HepG2 (cell line): Measurements from ENCODE around the gene AFAP1L2. TPM values are rescaled to one million over a fixed set of nuclear protein-coding genes. Genes with fewer than 3 reads are reported as not detected.

Source experiments
- ATAC-seq: fragments of 200-7000 bp; cut with Tn5 transposase; 3 replicates; pipeline ENCODE4 v1.9.1; 2020; ENCODE audit warnings: mild to moderate bottlenecking, moderate library complexity
- BruUV-seq: library from RNA; stranded (reverse); fragments of 400-500 nt; replicated peaks from 2 replicates; lab custom pipeline; 2021; lab: Mats Ljungman, UMichigan
- CTCF ChIA-PET: fragments of 300-600 bp; formaldehyde crosslinking; extraction: SDS; loops from one replicate; lab custom pipeline; 2021; ENCODE audit warnings: low total read pairs, inconsistent platforms, low intra/inter-chr PET ratio; lab: Yijun Ruan, JAX
- POLR2A ChIA-PET: fragments of 350-600 bp; sonication (Branson Sonifier 250); formaldehyde crosslinking; loops from one replicate; lab custom pipeline; 2020; ENCODE audit warnings: antibody characterized with exemption, inconsistent platforms; lab: Yijun Ruan, JAX
- DNase-seq: peaks from one replicate; pipeline ENCODE4 v3.0.0-alpha.2; 2015; ENCODE audit warnings: low spot score
- FAIRE-seq: peaks from 3 replicates; lab custom pipeline; 2011; peaks lifted over from hg19 to GRCh38; lab: Jason Lieb, UNC
- H2AFZ ChIP-seq: one replicate; pipeline ENCODE4 v1.6.1; 2011; ENCODE audit warnings: low read length, inconsistent platforms
- H3K27ac ChIP-seq: fragments of 300-600 bp; 3 replicates; pipeline ENCODE4 v1.8.0; 2011; ENCODE audit warnings: mixed run types, mild to moderate bottlenecking, mixed read lengths, low read length, inconsistent platforms; ENCODE audit not compliant: insufficient read depth; ENCODE audit errors: extremely low read length
- H3K27me3 ChIP-seq, 2 experiments: fragments of 200-600 bp in 1 of 2; 2 replicates in 1 of 2; 3 replicates in 1 of 2; pipeline versions ENCODE4 v1.6.0 to v1.8.0; 2011; ENCODE audit warnings: low read length in 2 of 2, mild to moderate bottlenecking in 2 of 2, moderate library complexity in 2 of 2, inconsistent platforms in 1 of 2; ENCODE audit not compliant: insufficient read depth in 2 of 2, control insufficient read depth in 1 of 2
- H3K36me3 ChIP-seq, 2 experiments: fragments of 200-600 bp in 1 of 2; replicated peaks in 1 of 2; 2 replicates in 1 of 2; 3 replicates in 1 of 2; pipeline versions ENCODE4 v1.5.1 to v1.8.0; 2011; ENCODE audit warnings: low read length in 2 of 2, inconsistent platforms in 1 of 2; ENCODE audit not compliant: insufficient read depth in 2 of 2, control insufficient read depth in 1 of 2
- H3K4me1 ChIP-seq: 2 replicates; pipeline ENCODE4 v1.5.1; 2012; ENCODE audit warnings: low read length, inconsistent platforms; ENCODE audit not compliant: insufficient read depth
- H3K4me2 ChIP-seq: 2 replicates; pipeline ENCODE4 v1.6.0; 2011; ENCODE audit warnings: low read depth, low read length, inconsistent platforms
- H3K4me3 ChIP-seq, 3 experiments: fragments of 200-600 bp in 1 of 3; sonication (generic), shearing (Covaris generic) in 1 of 3; replicated peaks in 1 of 3; 2 replicates each; pipeline ENCODE4 v1.5.1; 2011 to 2016; ENCODE audit warnings: low read length in 3 of 3, inconsistent platforms in 2 of 3, low read depth in 2 of 3, mild to moderate bottlenecking in 2 of 3, control low read depth in 1 of 3, mixed read lengths in 1 of 3; ENCODE audit not compliant: insufficient read depth in 1 of 3
- H3K79me2 ChIP-seq: one replicate; pipeline ENCODE4 v1.6.1; 2011; ENCODE audit warnings: low read length, inconsistent platforms; ENCODE audit not compliant: insufficient read depth
- H3K9ac ChIP-seq: 2 replicates; pipeline ENCODE4 v1.6.0; 2011; ENCODE audit warnings: mild to moderate bottlenecking, low read depth, low read length, inconsistent platforms; ENCODE audit not compliant: insufficient read depth
- H3K9me3 ChIP-seq: 2 replicates; pipeline ENCODE4 v1.5.1; 2012; ENCODE audit warnings: mild to moderate bottlenecking, low read length
- H4K20me1 ChIP-seq: 2 replicates; pipeline ENCODE4 v1.6.0; 2011; ENCODE audit warnings: inconsistent platforms, mild to moderate bottlenecking, low read length, moderate library complexity; ENCODE audit not compliant: insufficient read depth
- ATF7 ChIP-seq, 2 experiments: fragments of 450-650 bp in 1 of 2; sonication (generic) in 1 of 2; formaldehyde crosslinking in 1 of 2; IDR thresholded peaks; 2 replicates each; pipeline versions ENCODE4 v1.4.0 to v1.6.1; 2016 to 2020; ENCODE audit warnings: antibody characterized with exemption in 1 of 2, mild to moderate bottlenecking in 1 of 2, missing genetic modification reagents in 1 of 2
- ATM ChIP-seq: fragments of 450-650 bp; IDR thresholded peaks from 2 replicates; pipeline ENCODE4 v1.7.1; 2017; ENCODE audit warnings: mild to moderate bottlenecking, borderline replicate concordance
- CEBPZ ChIP-seq: IDR thresholded peaks from 2 replicates; pipeline ENCODE4 v1.6.1; 2012; ENCODE audit warnings: low read length, improper control_type of control experiment
- FOSL1 ChIP-seq: sonication (generic); formaldehyde crosslinking; IDR thresholded peaks from 2 replicates; pipeline ENCODE4 v1.9.0; 2021; ENCODE audit warnings: missing genetic modification reagents, borderline replicate concordance
- MAFG ChIP-seq: sonication (generic); formaldehyde crosslinking; IDR thresholded peaks from 2 replicates; pipeline ENCODE4 v1.5.1; 2020; ENCODE audit warnings: mild to moderate bottlenecking, missing genetic modification reagents
- RELA ChIP-seq: sonication (generic); formaldehyde crosslinking; IDR thresholded peaks from 2 replicates; pipeline ENCODE4 v1.4.0; 2020; ENCODE audit warnings: missing genetic modification reagents
- ZSCAN22 ChIP-seq: sonication (generic); formaldehyde crosslinking; IDR thresholded peaks from 2 replicates; pipeline ENCODE4 v1.4.0; 2020; ENCODE audit warnings: mild to moderate bottlenecking, missing genetic modification reagents
- WGBS: methylation state at CpG from one replicate; pipeline ENCODE4 v1.1.6; 2017; ENCODE audit warnings: low lambda C conversion rate; 5-methylcytosine and 5-hydroxymethylcytosine counted together
- in situ Hi-C: cut with HindIII; loops from 2 replicates; pipeline ENCODE4 v1.10.0; 2017; ENCODE audit warnings: low pct_unique_long_range_greater_than_20kb; ENCODE audit not compliant: extremely low pct_ligation_motif_present
- intact Hi-C: fragments of 100-400 bp; cut with micrococcal nuclease; formaldehyde crosslinking; loops from one replicate; pipeline ENCODE4 v1.10.0; 2022; ENCODE audit not compliant: unreplicated experiment
- polyA plus RNA-seq, 8 experiments: library from polyadenylated mRNA; depleted of rRNA in 3 of 8; stranded (reverse) in 7 of 8; unstranded in 1 of 8; fragments of >200 nt; fragmentation: Illumina TruSeq in 4 of 8; extraction: Trizol in 4 of 8; gene quantifications; 2 replicates each; pipeline versions ENCODE4 v1.2.1 to v1.2.3, GENCODE V29; 2011 to 2016; ENCODE audit warnings: low read depth in 4 of 8, missing spikeins in 1 of 8, mixed read lengths in 1 of 8; ENCODE audit not compliant: insufficient read depth in 1 of 8
- total RNA-seq, 5 experiments: library from RNA; depleted of rRNA; stranded (reverse); fragments of >200 nt; fragmentation: Illumina TruSeq; extraction: Trizol; gene quantifications; 2 replicates each; pipeline ENCODE4 v1.2.3, GENCODE V29; 2016; ENCODE audit warnings: low read depth in 1 of 5
- TF ChIP-seq, protein P1 (sequence below): sonication (generic); formaldehyde crosslinking; IDR thresholded peaks from 2 replicates; pipeline ENCODE4 v1.5.0; 2020; ENCODE audit warnings: mild to moderate bottlenecking, missing genetic modification reagents

Gene AFAP1L2
- total and polyA plus RNA-seq, 2 of the 13 experiments (the other 11 are each of a cell fraction or from before 2014, with no cell fraction given) = not detected

GRCh38 chr10:114278140-114278883, 126.0 kb downstream of the AFAP1L2 start:
- no peak for TF ChIP-seq ATM
- TF ChIP-seq ZSCAN22 (CRISPR knock-in tag) = no peak
- TF ChIP-seq FOSL1 = no peak
- TF ChIP-seq ATF7 (IDR thresholded peaks at IDR 0.05) = 0 out of 2 replicates have a peak, but pooled peaks have one; percentile 23
- no peak for TF ChIP-seq ATF7 (CRISPR knock-in tag; IDR thresholded peaks at IDR 0.05)
- Histone ChIP-seq H3K4me3 (no peak overlapping the region), H3K9me3 (no peaks in the 10 kb centered on the region), H3K4me2 (no peak overlapping the region), H4K20me1 (no peaks in the 10 kb centered on the region), H3K4me1 (no peaks in the 10 kb centered on the region), H2AFZ (no peak overlapping the region), H3K79me2 (no peaks in the 10 kb centered on the region), H3K27ac (no peak overlapping the region), H3K36me3 (no peaks in the 10 kb centered on the region), H3K27me3 (peaks cover 4 to 29% of the 10 kb centered on the region in 2 experiments; a peak in 4 of 5 replicates), H3K9ac (no peak overlapping the region)
- ChIA-PET CTCF (no interaction called here), POLR2A (no interaction called here)
- ATAC-seq (peak; percentile 39), DNase-seq (no peak), FAIRE-seq (no peak)
- 14% methylated on average over 7 of the region's 22 CpGs for WGBS
- in situ Hi-C loops = no loop called here
- BruUV-seq = no TSS peak
- intact Hi-C loops = no loop called here

DNA sequence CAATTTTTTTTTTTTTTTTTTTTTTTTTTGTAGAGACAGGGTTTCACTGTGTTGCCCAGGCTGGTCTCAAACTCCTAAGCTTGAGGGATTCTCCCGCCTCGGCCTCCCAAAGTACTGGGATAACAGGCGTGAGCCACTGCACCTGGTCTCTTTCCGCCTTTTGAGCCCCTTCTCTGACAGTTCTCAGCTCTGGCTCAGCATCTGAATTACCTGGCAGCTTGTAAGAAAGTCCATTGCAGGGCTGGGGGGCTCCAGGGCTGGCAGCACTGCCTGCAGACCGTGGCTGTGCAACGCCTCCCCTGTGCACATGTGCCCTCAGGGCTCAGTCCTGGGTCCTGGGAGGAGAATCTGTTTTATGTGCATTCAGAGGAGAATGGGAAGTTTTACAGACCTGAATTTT, 127.6 kb downstream of the AFAP1L2 start:
- intact Hi-C loops = no loop called here

More for the DNA sequence above, 127.6 kb downstream of the AFAP1L2 start:
- no peak for FAIRE-seq
- BruUV-seq = no TSS peak
- 10% methylated on average over 6 of the region's 6 CpGs for WGBS
- Histone ChIP-seq H3K4me3 (no peak overlapping the region), H3K9ac (no peak overlapping the region)
- TF ChIP-seq, protein P1, sequence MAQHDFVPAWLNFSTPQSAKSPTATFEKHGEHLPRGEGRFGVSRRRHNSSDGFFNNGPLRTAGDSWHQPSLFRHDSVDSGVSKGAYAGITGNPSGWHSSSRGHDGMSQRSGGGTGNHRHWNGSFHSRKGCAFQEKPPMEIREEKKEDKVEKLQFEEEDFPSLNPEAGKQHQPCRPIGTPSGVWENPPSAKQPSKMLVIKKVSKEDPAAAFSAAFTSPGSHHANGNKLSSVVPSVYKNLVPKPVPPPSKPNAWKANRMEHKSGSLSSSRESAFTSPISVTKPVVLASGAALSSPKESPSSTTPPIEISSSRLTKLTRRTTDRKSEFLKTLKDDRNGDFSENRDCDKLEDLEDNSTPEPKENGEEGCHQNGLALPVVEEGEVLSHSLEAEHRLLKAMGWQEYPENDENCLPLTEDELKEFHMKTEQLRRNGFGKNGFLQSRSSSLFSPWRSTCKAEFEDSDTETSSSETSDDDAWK = no peak
- no peak for TF ChIP-seq RELA
- no peak for TF ChIP-seq MAFG
- TF ChIP-seq CEBPZ = no peak
- TF ChIP-seq, all 625 proteins: peak for 0
- DNase-seq = no peak
- Histone ChIP-seq H3K79me2 (no peaks in the 10 kb centered on the region), H3K4me1 (no peaks in the 10 kb centered on the region), H3K27ac (no peak overlapping the region), H3K27me3 (peaks cover 4 to 27% of the 10 kb centered on the region in 2 experiments; a peak in 3 of 5 replicates), H2AFZ (no peak overlapping the region), H4K20me1 (no peaks in the 10 kb centered on the region), H3K36me3 (no peaks in the 10 kb centered on the region), H3K9me3 (no peaks in the 10 kb centered on the region), H3K4me2 (no peak overlapping the region)
- ATAC-seq = no peak
- CTCF ChIA-PET = no interaction called here
- in situ Hi-C loops = no loop called here
- POLR2A ChIA-PET = no interaction called here
